Stimulated activated CD8-positive, alpha-beta memory T cell treated with anti-CD3 and anti-CD28 coated beads, Interleukin-15, amount 100 ng/mL, for 4 hours (primary cell): ENCODE results near the gene TMEM37.
"Not testable (repeated sequence)": the region's sequence is repeated elsewhere in the genome, so short reads cannot be mapped to it uniquely, and the experiment has no call there.

Source experiments
- DNase-seq, 2 donors: peaks; one replicate each; pipeline ENCODE4 v3.0.0-alpha.2; 2020; ENCODE audit warnings: low read depth in 2 of 2

TMEM37 gene, protein sequence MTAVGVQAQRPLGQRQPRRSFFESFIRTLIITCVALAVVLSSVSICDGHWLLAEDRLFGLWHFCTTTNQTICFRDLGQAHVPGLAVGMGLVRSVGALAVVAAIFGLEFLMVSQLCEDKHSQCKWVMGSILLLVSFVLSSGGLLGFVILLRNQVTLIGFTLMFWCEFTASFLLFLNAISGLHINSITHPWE

DNA sequence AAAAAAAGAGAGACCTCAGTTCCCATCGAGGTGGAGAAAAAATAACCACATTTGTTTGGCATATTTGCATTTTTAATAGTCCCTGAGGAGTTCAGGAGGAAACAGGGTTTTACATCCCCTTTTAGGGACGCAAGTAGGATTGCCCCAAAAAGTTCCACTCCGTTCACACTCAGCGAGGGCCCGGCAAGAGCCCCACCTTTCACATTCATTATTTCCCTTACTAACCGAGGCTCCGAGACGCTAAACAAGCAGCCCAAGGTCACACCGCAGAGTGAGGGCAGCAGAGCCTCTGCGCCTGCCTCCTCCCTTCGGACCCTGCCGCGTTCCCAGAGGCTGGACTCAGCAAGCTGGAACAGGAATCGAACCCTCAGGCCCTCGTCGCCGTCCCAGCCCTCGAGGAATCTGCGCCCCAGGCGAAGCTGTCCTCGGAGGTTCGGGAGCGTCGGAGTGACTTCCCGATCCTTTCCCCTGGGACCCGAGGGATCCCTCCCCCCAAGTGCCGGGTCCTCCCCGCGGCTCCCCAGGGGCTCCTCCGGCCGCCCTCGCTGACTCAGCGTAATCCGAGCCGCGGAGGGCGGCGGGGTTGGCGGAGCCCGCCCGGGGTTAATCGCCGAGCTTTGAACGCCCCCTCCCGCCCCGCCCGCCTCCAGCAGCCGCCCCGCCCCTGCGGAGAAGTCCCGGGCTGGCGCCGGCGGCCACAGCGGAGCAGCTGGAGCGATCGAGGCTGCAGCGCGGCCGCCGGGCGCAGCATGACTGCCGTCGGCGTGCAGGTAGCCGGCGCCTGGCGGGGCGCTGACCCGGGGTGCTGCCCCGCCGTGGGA is at the start of gene TMEM37:
Gene TMEM37 (plus strand): TSS at position 700 of the 821 bp plus-strand sequence. CDS start 50 bp downstream, at position 750.
- DNase-seq, result no peak

DNA sequence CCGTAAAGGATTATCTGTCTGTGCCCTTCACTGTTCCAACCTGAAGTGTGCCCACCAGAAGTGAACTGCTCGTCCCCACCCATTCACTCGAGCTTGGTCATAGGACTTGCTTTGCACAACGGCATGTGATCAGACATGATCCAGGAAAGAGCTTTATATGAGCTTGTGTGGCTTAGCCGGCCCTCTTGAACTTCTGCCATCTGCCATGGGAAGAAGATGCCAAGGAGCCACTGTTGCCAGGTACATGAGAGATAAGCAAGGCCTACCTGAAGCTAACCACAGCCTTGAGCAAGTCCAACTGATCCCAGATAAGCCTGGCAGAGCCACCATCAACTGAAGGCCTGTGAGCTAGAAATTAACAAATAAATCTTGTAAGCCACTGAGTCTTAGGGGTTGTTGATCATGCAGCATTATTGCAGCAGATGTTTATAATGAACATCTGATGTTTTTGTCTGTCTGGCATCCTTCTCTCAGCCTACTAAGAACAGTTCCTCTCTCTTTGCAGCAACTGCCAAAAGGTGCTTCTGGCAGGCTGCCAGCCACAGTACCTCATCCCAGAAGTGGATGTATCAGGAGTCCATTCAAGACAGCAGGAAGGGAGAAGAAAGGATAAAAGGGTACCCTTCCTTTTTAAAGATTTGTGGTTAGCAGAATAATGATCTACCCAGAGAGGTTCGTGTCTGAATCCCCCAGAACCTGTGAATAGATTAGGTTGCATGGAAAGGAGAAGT is 48.1 kb upstream of the TMEM37 start:
- no peak for DNase-seq

DNA sequence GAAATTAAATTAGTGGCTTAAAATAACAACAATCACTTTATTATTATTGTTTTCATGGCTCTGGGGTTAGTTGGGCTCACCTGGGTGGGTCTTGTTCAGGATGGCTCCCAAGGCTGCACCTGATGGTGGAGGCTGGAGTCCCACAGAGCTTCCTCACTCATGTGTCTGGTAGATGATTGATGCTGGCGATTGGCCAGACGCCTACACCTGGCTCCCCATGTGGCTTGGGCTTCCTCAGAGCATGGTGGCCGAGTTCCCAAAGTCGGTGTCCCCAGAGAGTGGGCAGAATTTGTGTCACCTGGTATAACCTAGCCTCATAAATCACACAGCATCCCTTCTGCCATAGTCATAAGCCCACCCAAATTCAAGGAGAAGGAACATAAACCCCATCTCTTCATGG is 46.7 kb upstream of the TMEM37 start:
- DNase-seq, result no peak

DNA sequence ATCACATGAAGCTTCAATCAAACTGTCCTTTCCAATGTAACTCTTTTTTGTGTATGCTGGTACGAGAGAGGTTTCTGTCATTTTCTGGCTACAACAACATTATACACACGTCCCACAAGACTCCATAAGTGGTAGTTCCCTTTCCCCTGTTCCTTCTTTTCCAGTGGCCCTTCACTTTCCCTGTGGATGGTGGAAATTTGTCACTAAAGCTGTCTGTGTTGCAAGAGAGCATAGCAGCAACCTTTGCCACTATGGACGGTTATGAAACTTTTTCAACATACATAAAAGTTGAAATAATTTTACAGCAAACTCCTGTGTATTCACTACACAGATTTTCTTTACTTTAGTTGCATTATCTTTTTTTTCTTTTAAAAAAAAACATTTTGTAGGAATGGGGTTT is 46.2 kb upstream of the TMEM37 start:
- DNase-seq, result no peak

DNA sequence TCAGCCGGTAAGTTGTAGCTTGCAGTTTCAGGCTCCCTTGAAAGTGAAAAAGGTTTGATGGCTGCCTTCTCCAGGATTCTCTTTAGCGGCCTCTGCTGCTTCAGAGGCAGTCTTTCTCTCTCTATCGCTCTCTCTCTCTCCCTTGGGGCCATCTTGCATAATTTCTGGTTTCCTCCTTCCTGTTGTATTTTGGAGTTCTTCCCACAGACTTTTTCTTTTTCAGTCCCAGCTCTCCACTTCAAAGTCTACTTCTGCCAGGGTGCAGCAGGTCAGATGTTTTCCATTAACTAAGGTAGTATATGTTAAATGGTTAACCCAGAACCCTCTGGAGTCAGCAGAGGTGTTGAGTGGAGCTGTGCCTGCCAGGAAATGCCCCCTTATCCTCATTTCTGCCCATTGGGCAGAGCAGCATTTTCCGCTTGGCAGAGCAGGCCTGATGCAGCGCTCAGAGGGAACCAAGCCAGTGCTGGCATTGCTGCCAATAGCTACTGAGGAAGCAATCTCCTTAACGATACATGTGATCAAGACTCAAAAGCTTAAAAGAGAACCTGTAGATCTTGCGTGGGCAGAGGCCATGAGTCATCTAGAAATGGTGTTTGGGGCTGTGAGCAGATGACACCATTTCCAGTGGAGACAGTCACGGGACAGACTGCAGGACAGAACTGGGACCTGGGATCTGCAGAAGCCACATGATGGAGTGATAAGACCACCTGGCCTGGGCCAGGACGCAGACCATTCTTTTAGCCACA is 44.1 kb upstream of the TMEM37 start:
- DNase-seq, result no peak

DNA sequence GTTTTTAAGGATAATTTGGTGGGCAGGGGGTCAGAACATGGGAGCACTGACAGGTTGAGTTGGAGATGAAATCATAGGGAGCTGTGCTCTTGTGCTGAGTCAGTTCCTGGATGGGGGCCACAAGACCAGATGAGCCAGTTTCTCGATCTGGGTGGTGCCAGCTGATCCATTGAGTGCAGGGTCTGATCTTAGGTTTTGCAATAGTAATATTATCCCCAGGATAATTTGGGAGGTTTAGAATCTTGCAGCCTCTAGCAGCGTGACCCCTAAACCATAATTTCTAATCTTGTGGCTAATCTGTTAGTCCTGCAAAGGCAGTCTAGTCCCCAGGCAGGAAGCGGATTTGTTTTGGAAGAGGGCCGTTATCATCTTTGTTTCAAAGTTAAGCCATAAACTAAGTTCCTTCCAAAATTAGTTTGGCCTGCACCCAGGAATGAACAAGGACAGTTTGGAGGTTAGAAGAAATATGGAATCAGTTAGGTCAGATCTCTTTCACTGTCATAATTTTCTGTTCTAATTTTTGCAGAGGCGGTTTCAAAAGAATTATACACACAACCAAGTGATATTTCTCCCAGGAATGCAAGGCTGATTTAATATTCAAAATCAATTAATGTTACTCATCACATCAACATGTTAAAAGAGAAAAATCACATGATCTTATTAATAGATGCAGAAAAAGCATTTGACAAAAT is 41.9 kb upstream of the TMEM37 start:
- DNase-seq, result no peak

DNA sequence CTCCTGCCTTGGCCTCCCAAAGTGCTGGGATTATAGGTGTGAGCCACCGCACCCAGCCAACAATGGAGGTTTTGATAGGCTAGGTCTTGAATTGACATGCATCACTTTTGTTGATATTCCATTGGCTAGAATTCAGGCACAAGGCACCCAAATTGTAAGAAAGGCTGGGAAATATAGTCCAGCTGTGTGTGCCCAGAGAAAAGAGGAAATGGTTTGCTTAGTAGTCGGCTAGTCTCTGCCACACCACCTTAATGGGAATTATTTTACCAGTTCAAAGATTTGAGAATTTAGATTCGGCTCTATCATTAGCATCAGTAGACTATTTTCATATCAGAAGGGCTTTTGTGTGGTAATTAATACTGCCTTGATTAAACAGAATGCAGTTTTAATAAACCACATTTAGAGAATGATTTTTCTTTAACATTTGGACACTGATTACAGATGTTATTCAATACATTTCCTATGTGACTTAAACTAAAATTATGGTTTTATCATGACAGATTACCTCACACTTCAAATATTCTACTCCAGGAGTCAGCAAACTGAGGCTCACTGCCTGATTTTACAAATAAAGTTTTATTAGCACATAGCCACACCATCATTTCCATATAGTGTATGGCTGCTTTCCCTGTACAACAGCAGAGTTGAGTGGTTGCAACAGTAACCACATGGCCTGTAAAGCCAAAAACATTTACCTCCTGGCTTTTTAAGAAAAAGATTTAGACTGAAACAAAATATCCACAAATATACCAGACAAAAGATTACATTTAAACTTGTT is 37.5 kb upstream of the TMEM37 start:
- no peak for DNase-seq

DNA sequence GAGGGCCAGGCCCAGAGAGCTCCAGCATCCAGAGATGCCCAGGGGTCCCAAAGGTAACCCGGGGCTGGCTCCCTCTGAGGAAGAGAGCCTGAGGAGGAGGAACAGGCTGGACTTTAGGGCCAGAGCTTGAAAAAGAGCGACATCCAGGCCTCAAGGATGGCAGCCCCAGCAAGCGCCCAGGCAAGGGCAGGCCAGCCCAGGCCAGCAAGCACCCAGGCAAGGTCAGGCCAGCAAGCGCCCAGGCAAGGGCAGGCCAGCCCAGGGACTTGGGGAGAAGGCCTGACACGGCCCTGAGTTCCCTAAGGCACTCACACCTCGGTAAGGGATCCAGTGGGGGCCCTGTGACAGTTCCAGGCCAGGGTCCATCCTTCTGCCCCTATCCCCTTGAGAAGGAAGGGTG is 34.5 kb upstream of the TMEM37 start:
- DNase-seq, result no peak

DNA sequence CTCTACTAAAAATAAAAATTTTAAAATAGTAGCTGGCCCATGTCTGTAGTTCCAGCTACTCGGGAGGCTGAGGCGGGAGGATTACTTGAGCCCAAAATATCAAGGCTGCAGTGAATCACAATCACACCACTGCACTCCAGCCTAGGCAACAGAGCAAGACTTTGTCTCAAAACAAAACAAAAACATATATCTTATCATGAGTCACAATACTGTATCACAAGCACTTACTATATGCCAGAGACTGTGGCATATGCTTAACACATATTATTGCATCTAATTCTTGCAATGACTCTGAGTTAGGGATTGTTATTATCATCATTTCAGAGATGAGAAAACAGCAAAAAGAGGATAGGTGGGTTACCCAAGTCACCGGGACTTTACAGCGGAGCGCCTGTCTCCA is 29.5 kb upstream of the TMEM37 start:
- DNase-seq, result no peak

DNA sequence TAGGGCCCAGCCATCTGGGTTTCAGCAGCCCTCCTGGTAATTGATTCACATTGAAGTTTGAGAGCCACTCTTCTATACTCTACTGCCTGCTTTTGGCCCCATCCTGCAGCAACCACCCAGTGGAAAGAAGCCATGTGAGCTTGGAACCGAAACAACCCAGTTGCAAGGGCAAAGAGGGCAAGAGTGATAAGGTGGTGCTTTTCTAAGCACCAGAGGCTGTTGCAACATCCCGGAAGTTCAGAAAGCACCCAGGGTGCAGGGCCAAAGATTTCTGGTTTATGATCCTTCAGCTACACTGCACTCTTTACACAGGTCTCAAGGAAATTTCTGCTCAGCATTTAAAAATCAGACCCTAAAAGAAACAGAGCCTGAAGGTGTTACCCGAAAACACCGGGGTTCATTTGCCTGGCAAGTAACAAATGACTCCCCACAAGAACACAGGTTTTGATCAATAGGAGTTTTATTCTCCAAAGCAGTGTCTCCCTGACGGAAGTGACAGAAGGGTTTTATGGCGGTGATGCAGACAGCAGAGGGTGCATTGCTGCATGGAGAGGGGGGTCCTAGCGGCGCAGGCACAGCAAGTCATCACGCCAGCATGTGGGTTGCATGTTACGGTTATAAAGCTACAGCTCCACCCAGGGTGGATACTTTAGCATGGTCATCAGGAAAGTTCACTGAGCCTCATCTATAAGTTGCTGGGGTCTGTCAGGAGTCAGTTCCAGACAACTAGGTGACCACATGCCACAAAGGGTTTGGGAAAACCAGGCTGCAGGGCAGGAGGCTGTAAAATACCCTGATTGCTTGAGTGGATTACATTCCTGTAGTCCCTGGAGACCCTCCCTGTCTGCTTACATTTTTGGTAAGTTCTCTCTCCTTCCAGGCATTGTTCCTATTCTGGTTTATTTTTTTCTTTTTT is 28.8 kb upstream of the TMEM37 start:
- DNase-seq, result no peak

DNA sequence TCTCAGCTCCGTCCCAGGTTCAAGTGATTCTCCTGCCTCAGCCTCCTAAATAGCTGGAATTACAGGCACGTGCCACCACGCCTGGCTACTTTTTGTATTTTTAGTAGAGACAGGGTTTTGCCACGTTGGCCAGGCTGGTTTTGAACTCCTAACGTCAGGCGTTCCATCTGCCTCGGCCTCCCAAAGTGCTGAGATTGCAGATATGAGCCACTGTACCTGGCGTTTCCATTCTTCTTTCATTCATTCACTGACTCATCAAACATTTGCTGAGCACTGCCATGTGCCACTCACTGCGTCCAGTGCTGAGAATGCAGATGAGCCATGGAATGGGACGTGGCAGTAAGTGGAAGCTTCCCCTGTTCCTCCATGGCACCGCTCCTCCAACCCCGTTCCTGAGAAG is 28.0 kb upstream of the TMEM37 start:
- DNase-seq, result not testable (repeated sequence)

DNA sequence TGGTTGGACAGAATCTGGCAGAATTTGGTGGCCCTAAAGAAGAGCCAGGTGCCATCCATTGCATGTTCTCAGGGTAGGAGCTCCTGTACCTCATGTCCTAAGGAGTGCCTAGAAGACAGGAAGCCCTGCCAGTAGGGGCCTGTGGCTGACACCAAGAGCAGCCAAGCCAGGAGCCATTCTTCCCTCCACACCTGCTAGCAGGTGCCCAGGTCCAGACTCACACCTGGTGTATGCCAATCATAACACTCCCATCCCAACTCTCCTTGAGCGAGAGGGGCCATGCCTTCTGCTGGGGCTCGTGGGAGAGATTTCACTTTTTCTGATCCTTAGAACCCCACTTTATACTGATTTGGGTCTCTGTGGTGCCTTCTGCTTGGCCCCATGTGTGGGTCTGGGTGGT is 26.5 kb upstream of the TMEM37 start:
- no peak for DNase-seq

DNA sequence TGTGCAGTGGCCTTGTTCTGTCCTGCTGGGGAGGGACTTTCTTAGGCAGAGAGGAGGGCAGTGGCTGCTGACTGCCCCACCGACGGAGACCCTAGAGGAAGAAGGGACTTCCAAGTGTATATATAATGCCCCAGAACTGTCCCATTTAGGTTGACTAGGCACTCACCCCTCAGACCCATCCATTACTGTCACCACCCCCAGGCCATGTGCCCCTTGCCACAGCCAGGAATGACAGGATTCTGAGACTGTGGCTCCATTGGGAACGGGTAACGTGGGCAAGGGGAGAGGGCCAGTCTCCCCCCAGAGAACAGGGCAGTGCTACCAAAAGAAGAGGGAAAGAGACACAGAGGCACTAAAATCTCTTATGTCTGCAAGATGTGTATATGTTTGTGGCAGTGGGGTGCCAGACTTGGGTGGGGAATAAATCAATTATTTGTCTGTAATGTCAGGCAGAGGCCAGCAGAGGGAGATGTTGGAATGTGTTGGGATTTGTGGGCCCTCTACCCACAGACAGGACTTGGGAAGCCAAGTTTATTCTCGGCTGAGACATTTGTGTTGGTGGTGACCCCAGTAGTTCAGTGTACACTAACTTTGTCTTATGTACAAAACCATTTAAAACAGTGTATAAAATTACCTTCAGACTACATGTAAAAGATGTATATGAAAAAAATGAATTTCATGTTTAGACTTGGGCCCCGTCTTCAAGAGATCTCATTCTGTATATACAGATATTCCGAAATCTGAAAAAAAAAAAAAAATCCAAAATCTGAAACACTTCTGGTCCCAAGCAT is 24.0 kb upstream of the TMEM37 start:
- DNase-seq, result no peak

DNA sequence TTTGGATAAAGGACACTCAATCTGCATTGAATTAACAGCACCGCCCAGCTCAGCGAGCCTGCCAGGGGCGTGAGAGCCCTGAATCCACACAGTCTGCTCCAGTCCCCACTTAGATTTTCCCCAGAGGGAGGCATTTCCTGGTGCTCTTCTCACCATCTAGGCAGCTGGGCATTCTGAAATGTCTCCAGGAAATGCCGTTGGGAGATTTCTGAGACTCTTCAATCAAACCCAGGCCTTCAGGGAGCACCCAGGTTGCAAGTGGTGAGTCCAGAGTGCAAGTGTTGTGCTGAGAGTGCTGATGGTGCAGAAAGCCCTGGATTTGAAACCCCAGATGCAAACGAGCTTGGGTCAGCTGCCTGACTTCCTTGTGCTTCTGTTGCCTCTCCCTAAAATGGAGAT is 23.4 kb upstream of the TMEM37 start:
- no peak for DNase-seq

DNA sequence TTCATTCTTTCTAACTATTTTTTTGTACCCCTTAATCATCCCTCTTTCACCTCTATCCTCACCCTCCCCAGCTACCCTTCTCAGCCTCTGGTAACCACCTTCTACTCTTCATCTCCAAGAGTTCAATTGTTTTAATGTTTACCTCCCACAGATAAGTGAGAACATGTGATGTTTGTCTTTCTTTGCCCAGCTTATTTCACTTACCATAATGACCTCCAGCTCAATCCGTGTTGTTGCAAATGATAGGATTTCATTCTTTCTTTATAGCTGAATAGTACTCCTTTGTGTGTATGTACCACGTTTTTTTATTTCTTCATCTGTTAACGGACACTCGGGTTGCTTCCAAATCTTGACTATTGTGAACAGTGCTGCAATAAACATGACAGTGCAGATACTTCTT is 22.1 kb upstream of the TMEM37 start:
- no peak for DNase-seq

DNA sequence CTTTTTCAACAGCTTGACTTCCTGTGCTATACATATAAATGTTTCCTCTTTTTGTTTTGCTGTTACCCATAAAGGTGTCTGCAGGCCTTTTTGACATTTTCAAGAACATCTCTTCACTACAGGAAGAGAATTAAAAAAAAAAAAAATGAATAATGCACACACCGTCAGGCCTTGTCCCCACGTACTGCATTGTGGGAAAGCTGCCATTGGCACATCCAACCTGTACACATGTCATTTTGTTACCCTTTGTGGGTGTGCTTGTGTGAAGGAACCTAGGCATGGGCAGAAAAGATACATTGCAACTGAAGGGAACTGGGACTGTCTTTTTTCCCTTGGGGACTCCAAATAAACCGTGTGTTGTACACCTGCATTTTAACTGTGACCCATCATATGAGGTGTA is 16.8 kb upstream of the TMEM37 start:
- no peak for DNase-seq

DNA sequence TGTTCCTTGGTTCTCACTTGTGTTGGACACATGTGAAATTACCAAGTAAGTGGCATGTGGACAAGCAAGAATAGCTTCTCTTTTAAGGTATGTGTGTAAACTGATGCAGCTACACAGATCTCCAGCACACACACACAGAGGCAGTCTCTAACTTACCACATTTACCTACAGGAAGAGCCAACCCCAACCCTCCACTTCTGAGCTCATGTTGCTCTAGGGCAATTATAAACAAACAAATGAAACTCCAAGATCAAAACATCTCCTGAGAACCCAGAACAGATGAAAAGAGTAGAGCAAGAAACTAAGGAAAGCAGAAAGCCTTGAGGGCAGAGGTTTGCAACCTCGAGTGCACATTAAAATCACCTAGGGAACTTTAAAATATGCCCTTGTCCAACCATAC is 16.0 kb upstream of the TMEM37 start:
- DNase-seq, result no peak

DNA sequence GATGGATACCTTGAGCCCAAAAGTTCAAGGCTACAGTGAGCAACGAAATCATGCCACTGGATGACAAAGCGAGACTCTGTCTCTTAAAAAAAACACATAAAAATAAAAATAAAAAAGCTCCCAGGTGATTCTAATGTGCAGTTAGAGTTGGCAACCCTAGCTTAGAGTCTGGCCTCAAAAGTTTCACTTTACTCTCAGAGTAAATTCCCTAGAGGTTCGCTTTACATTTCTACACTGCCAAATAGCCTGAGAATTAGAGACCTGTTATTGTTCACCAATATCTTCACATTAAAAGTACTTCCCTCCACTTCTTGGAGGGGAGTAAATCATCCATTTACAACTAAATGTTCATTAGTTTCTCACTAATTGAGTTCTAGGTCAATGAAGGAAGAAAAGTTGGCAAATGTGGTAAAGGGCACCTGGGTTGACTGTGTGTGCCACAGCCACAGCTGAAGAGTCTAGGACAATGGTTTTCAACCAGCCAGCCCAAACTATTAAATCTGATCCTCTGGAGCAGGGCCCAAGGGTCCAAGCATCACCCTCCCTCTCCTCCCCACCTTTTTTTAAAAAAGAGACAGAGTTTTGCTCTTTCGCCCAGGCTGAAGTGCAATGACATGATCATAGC is 15.2 kb upstream of the TMEM37 start:
- no peak for DNase-seq
